H1 (cell line): Measurements from ENCODE around the gene RTN4IP1. TPM values are rescaled to one million over a fixed set of nuclear protein-coding genes. Genes with fewer than 3 reads are reported as not detected.

ENCODE experiments used
- CTCF ChIA-PET: fragments of 300-600 bp; sonication (Branson Sonifier 250); formaldehyde crosslinking; loops from one replicate; lab custom pipeline; 2021; ENCODE audit not compliant: partially characterized antibody; lab: Charles Lee
- POLR2A ChIA-PET: fragments of 300-600 bp; sonication (Branson Sonifier 250); formaldehyde crosslinking; loops from one replicate; lab custom pipeline; 2021; ENCODE audit warnings: inconsistent platforms; ENCODE audit not compliant: partially characterized antibody; lab: Charles Lee
- DNase-seq, 2 experiments: peaks; one replicate each; pipeline versions ENCODE4 v3.0.0 to v3.0.0-alpha.2; 2010 to 2022; ENCODE audit warnings: low spot score in 2 of 2, low read depth in 1 of 2, mixed read lengths in 1 of 2
- FAIRE-seq: peaks from 2 replicates; lab custom pipeline; 2011; peaks lifted over from hg19 to GRCh38; lab: Jason Lieb, UNC
- H2AFZ ChIP-seq: 2 replicates; pipeline ENCODE4 v1.8.1; 2012; ENCODE audit warnings: low read length, inconsistent platforms
- H2AK5ac ChIP-seq: 2 replicates; pipeline ENCODE4 v1.6.1; 2013; ENCODE audit warnings: low read depth, low read length
- H2BK120ac ChIP-seq: replicated peaks from 2 replicates; pipeline ENCODE3; 2013; ENCODE audit warnings: low read depth, low read length, inconsistent platforms
- H2BK12ac ChIP-seq: 2 replicates; pipeline ENCODE4 v1.6.1; 2013; ENCODE audit warnings: low read depth, low read length
- H2BK15ac ChIP-seq: 2 replicates; pipeline ENCODE4 v1.6.1; 2013; ENCODE audit warnings: low read length
- H2BK20ac ChIP-seq: 2 replicates; pipeline ENCODE4 v1.6.1; 2013; ENCODE audit warnings: low read length
- H2BK5ac ChIP-seq: 2 replicates; pipeline ENCODE4 v1.6.1; 2013; ENCODE audit warnings: low read depth, low read length
- H3K14ac ChIP-seq: 2 replicates; pipeline ENCODE4 v1.6.1; 2013; ENCODE audit warnings: inconsistent platforms; ENCODE audit not compliant: insufficient read length
- H3K18ac ChIP-seq: 2 replicates; pipeline ENCODE4 v1.6.1; 2013; ENCODE audit warnings: low read length; ENCODE audit errors: extremely low read depth
- H3K23ac ChIP-seq: 2 replicates; pipeline ENCODE4 v1.6.1; 2013; ENCODE audit warnings: inconsistent platforms; ENCODE audit not compliant: insufficient read length
- H3K23me2 ChIP-seq: 2 replicates; pipeline ENCODE4 v1.6.1; 2013; ENCODE audit warnings: low read depth, low read length
- H3K27ac ChIP-seq: 2 replicates; pipeline ENCODE4 v1.6.1; 2011; ENCODE audit warnings: low read depth, low read length, inconsistent platforms
- H3K27me3 ChIP-seq, 4 experiments: replicated peaks in 1 of 4; 1 replicate in 1 of 4; 2 replicates in 3 of 4; pipeline versions ENCODE4 v1.6.1 to v1.8.1; 2011 to 2013; ENCODE audit warnings: low read length in 3 of 4, mild to moderate bottlenecking in 3 of 4, inconsistent platforms in 2 of 4, mixed read lengths in 2 of 4, moderate library complexity in 1 of 4; ENCODE audit not compliant: control insufficient read depth in 3 of 4, insufficient read depth in 3 of 4; ENCODE audit errors: extremely low read depth in 1 of 4
- H3K36me3 ChIP-seq, 4 experiments: 2 replicates each; pipeline versions ENCODE4 v1.6.1 to v1.8.1; 2011 to 2013; ENCODE audit warnings: mild to moderate bottlenecking in 4 of 4, low read length in 3 of 4, moderate library complexity in 2 of 4, control low read depth in 1 of 4, inconsistent platforms in 1 of 4; ENCODE audit not compliant: insufficient read depth in 4 of 4, control insufficient read depth in 2 of 4
- H3K4ac ChIP-seq: replicated peaks from 2 replicates; pipeline ENCODE3; 2013; ENCODE audit warnings: low read length, low read depth, mixed read lengths, inconsistent platforms; ENCODE audit not compliant: insufficient read length
- H3K4me1 ChIP-seq, 4 experiments: replicated peaks in 1 of 4; 1 replicate in 1 of 4; 2 replicates in 3 of 4; pipeline versions ENCODE4 v1.6.1 to v1.8.1; 2011 to 2013; ENCODE audit warnings: low read length in 3 of 4, inconsistent platforms in 2 of 4, mixed read lengths in 1 of 4; ENCODE audit not compliant: insufficient read depth in 4 of 4, control insufficient read depth in 3 of 4
- H3K4me2 ChIP-seq, 2 experiments: 2 replicates each; pipeline versions ENCODE4 v1.6.1 to v1.8.1; 2011 to 2013; ENCODE audit warnings: low read depth in 2 of 2, low read length in 2 of 2, control low read depth in 1 of 2, inconsistent platforms in 1 of 2, mild to moderate bottlenecking in 1 of 2; ENCODE audit not compliant: insufficient read depth in 1 of 2
- H3K4me3 ChIP-seq, 4 experiments: fragments of 200-600, 300-600 bp in 1 of 4; sonication (generic), shearing (Covaris generic), sonication (Bioruptor Twin) in 1 of 4; 2 replicates each; pipeline versions ENCODE4 v1.5.1 to v1.8.1; 2011 to 2016; ENCODE audit warnings: low read length in 4 of 4, low read depth in 3 of 4, control low read depth in 2 of 4, inconsistent platforms in 2 of 4, mild to moderate bottlenecking in 2 of 4, mixed read lengths in 1 of 4, moderate library complexity in 1 of 4; ENCODE audit not compliant: insufficient read depth in 2 of 4; ENCODE audit errors: extremely low read depth in 1 of 4
- H3K56ac ChIP-seq: replicated peaks from 2 replicates; pipeline ENCODE3; 2013; ENCODE audit warnings: low read depth, mild to moderate bottlenecking, mixed read lengths, low read length, inconsistent platforms; ENCODE audit not compliant: insufficient read length
- H3K79me1 ChIP-seq: 2 replicates; pipeline ENCODE4 v1.6.1; 2013; ENCODE audit warnings: low read depth, low read length, control low read depth
- H3K79me2 ChIP-seq, 2 experiments: 2 replicates each; pipeline versions ENCODE4 v1.6.1 to v1.8.1; 2012 to 2013; ENCODE audit warnings: low read length in 2 of 2, mild to moderate bottlenecking in 2 of 2, inconsistent platforms in 1 of 2; ENCODE audit not compliant: insufficient read depth in 2 of 2, control insufficient read depth in 1 of 2
- H3K9ac ChIP-seq, 4 experiments: replicated peaks in 1 of 4; 1 replicate in 1 of 4; 2 replicates in 3 of 4; pipeline versions ENCODE4 v1.6.1 to v1.8.1; 2011 to 2013; ENCODE audit warnings: low read depth in 3 of 4, low read length in 3 of 4, control low read depth in 2 of 4, mild to moderate bottlenecking in 2 of 4, moderate library complexity in 2 of 4, inconsistent platforms in 1 of 4; ENCODE audit errors: extremely low read depth in 1 of 4
- H3K9me3 ChIP-seq, 2 experiments: 2 replicates each; pipeline versions ENCODE4 v1.6.1 to v1.8.1; 2012 to 2013; ENCODE audit warnings: mild to moderate bottlenecking in 2 of 2, moderate library complexity in 2 of 2, control low read depth in 1 of 2, inconsistent platforms in 1 of 2, low read depth in 1 of 2, low read length in 1 of 2, mixed read lengths in 1 of 2; ENCODE audit not compliant: insufficient read depth in 2 of 2
- H4K20me1 ChIP-seq, 2 experiments: replicated peaks in 1 of 2; 2 replicates each; pipeline versions ENCODE3 to v1.8.1; 2011 to 2013; ENCODE audit warnings: inconsistent platforms in 2 of 2, low read length in 2 of 2, mild to moderate bottlenecking in 1 of 2; ENCODE audit not compliant: insufficient read depth in 2 of 2, control insufficient read depth in 1 of 2
- H4K5ac ChIP-seq: 2 replicates; pipeline ENCODE4 v1.6.1; 2013; ENCODE audit warnings: low read length, low read depth, mixed read lengths, inconsistent platforms; ENCODE audit not compliant: insufficient read length
- H4K8ac ChIP-seq: 2 replicates; pipeline ENCODE4 v1.8.0; 2013; ENCODE audit warnings: mild to moderate bottlenecking, moderate library complexity, low read length, inconsistent platforms; ENCODE audit not compliant: insufficient read depth; ENCODE audit errors: extremely low read depth
- H4K91ac ChIP-seq: replicated peaks from 2 replicates; pipeline ENCODE3; 2013; ENCODE audit warnings: low read length, mixed read lengths, inconsistent platforms; ENCODE audit not compliant: insufficient read length
- BACH1 ChIP-seq: IDR thresholded peaks from 2 replicates; pipeline ENCODE4 v1.6.1; 2012; ENCODE audit warnings: low read length, improper control_type of control experiment
- FOSL1 ChIP-seq: IDR thresholded peaks from 2 replicates; pipeline ENCODE4 v1.6.1; 2011; ENCODE audit warnings: mild to moderate bottlenecking, low read depth, low read length, moderate library complexity; ENCODE audit not compliant: insufficient read depth
- MAFK ChIP-seq: IDR thresholded peaks from 2 replicates; pipeline ENCODE4 v1.6.1; 2012; ENCODE audit warnings: low read depth, mild to moderate bottlenecking, improper control_type of control experiment, low read length
- RAD21 ChIP-seq, 2 experiments: IDR thresholded peaks in 1 of 2; conservative IDR thresholded peaks in 1 of 2; 2 replicates each; pipeline ENCODE4 v1.6.1; 2011; ENCODE audit warnings: low read depth in 2 of 2, low read length in 2 of 2, improper control_type of control experiment in 1 of 2, inconsistent platforms in 1 of 2, mild to moderate bottlenecking in 1 of 2, moderate library complexity in 1 of 2
- RNF2 ChIP-seq: fragments of 200-900, 300-1000 bp; sonication (generic); IDR thresholded peaks from 2 replicates; pipeline ENCODE4 v1.7.1; 2016; ENCODE audit warnings: borderline replicate concordance, low read depth, mild to moderate bottlenecking, antibody characterized with exemption, low read length; ENCODE audit not compliant: poor library complexity, severe bottlenecking; ENCODE audit errors: missing control alignments
- SIRT6 ChIP-seq: IDR thresholded peaks from one replicate; pipeline ENCODE4 v1.7.1; 2012; ENCODE audit warnings: low read length, inconsistent platforms
- SUZ12 ChIP-seq: fragments of 200-600 bp; sonication (generic); IDR thresholded peaks from 2 replicates; pipeline ENCODE4 v1.6.1; 2012; ENCODE audit warnings: mild to moderate bottlenecking, inconsistent platforms, low read length, moderate library complexity, mixed read lengths
- ZNF274 ChIP-seq: IDR thresholded peaks from 2 replicates; pipeline ENCODE4 v1.7.0; 2012; ENCODE audit warnings: low read length, borderline replicate concordance; ENCODE audit errors: extremely low read depth
- WGBS, 2 experiments: shearing (Covaris generic) in 1 of 2; methylation state at CpG; one replicate each; pipeline versions ENCODE4 v1.1.6 to v1.1.7; 2013 to 2015; ENCODE audit warnings: low lambda C conversion rate in 2 of 2, mixed read lengths in 2 of 2, inconsistent platforms in 1 of 2, low coverage in 1 of 2, missing lambda C conversion rate in 1 of 2; ENCODE audit not compliant: insufficient replicate concordance in 2 of 2, insufficient coverage in 1 of 2, insufficient read length in 1 of 2; ENCODE audit errors: extremely low coverage in 1 of 2, missing lambda C conversion rate in 1 of 2; 5-methylcytosine and 5-hydroxymethylcytosine counted together
- polyA plus RNA-seq, 7 experiments: library from polyadenylated mRNA; depleted of rRNA in 3 of 7; stranded (reverse) in 5 of 7; unstranded in 2 of 7; fragments of >200 nt in 5 of 7; fragments of 200-250 nt in 2 of 7; gene quantifications; 1 replicate in 5 of 7; 2 replicates in 1 of 7; 4 replicates in 1 of 7; pipeline versions ENCODE4 v1.2.1 to v1.2.3, GENCODE V29; 2011 to 2013; ENCODE audit warnings: missing spikeins in 2 of 7, mixed read lengths in 2 of 7
- total RNA-seq: library from RNA; stranded (reverse); fragmentation: NEBNext Ultra II Directional; extraction: Animal tissue kit (Norgen Biotek cat#: 25700); gene quantifications from 2 replicates; pipeline ENCODE4 v1.2.1, GENCODE V29; 2021
- TF ChIP-seq, protein P1 (sequence below), 3 experiments: IDR thresholded peaks; 1 replicate in 2 of 3; 2 replicates in 1 of 3; pipeline versions ENCODE4 v1.5.1 to v1.6.1; 2011; ENCODE audit warnings: low read length in 3 of 3, mild to moderate bottlenecking in 3 of 3, inconsistent platforms in 2 of 3, low read depth in 1 of 3, moderate library complexity in 1 of 3; ENCODE audit not compliant: insufficient read depth in 1 of 3; ENCODE audit errors: control extremely low read depth in 1 of 3
- TF ChIP-seq, protein P2 (sequence below): IDR thresholded peaks from 2 replicates; pipeline ENCODE4 v1.6.1; 2012; ENCODE audit warnings: inconsistent platforms

The RTN4IP1 gene
- total and polyA plus RNA-seq, 2 of the 8 experiments (the other 6 are each of a cell fraction or from before 2014, with no cell fraction given), result 14.6 to 19.5 TPM

DNA sequence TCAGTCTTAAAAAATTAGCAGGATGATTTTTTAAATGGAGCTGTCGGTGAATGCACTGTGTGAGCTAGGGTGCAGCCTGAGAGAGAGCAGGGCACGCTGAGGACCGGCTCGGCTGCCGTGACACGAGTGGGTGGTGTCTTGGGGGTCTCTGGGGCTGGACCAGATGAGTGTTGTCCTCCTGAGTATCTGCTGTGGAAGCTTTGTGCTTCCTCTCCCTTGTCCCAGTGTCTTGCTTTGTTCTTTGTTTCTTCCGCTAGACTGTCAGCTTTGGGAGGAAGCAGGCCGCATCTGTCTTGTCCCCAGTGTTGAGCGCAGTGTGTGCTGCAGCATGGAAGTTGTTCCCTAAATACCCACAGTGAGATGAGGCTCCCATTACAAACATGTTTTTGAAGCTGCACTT lies 89.4 kb downstream of the RTN4IP1 start:
- peak overlapping the region in 1 of 4 experiments; percentile 27; a peak in 1 of 7 replicates for H3K9ac ChIP-seq
- 83% methylated on average over 9 of the region's 9 CpGs; no CpG with 5 or more reads in 1 of the 2 experiments for WGBS, 2 experiments
- no peak overlapping the region for H3K4me2 ChIP-seq
- no peaks in the 10 kb centered on the region for H3K79me2 ChIP-seq
- H4K91ac ChIP-seq, result no peak overlapping the region
- H3K27ac ChIP-seq, result no peak overlapping the region
- H2AFZ ChIP-seq, result no peak overlapping the region
- H2BK20ac ChIP-seq, result no peak overlapping the region
- DNase-seq (no peak), FAIRE-seq (no peak)
- no peaks in the 10 kb centered on the region for H3K27me3 ChIP-seq
- no peak overlapping the region for H3K56ac ChIP-seq
- no peak overlapping the region for H4K8ac ChIP-seq
- no peak overlapping the region for H3K4ac ChIP-seq
- H3K23me2 ChIP-seq, result no peaks in the 10 kb centered on the region
- no peak overlapping the region for H2BK120ac ChIP-seq
- no peak overlapping the region for H2AK5ac ChIP-seq
- no peak overlapping the region for H3K14ac ChIP-seq
- no peaks in the 10 kb centered on the region for H3K36me3 ChIP-seq
- peaks cover 0 to 4% (median 0%) of the 10 kb centered on the region in 4 experiments; a peak in 1 of 7 replicates for H3K4me1 ChIP-seq
- H4K20me1 ChIP-seq, result no peaks in the 10 kb centered on the region
- no peak overlapping the region for H2BK5ac ChIP-seq
- no peak overlapping the region for H3K4me3 ChIP-seq
- H3K23ac ChIP-seq, result no peak overlapping the region
- no peaks in the 10 kb centered on the region for H3K79me1 ChIP-seq
- CTCF ChIA-PET, result interaction anchor here (0.9 to 1.9 kb wide), 4 partner anchors 14 to 179 kb away, joined by 3 to 6 read pairs (median 4); partner anchors contain the start of gene CRYBG1
- POLR2A ChIA-PET, result no interaction called here
- H2BK15ac ChIP-seq, result no peak overlapping the region
- H3K9me3 ChIP-seq, result no peaks in the 10 kb centered on the region
- no peak overlapping the region for H3K18ac ChIP-seq
- no peak overlapping the region for H2BK12ac ChIP-seq
- H4K5ac ChIP-seq, result no peak overlapping the region
- no peak for TF ChIP-seq RAD21 (IDR thresholded peaks at IDR 0.05 in 1 of 2, conservative IDR thresholded peaks at IDR 0.05 in 1 of 2; ENCODE audit: low read depth in 2 of 2, low read length in 2 of 2)
- TF ChIP-seq MAFK, result no peak
- TF ChIP-seq, protein P1, sequence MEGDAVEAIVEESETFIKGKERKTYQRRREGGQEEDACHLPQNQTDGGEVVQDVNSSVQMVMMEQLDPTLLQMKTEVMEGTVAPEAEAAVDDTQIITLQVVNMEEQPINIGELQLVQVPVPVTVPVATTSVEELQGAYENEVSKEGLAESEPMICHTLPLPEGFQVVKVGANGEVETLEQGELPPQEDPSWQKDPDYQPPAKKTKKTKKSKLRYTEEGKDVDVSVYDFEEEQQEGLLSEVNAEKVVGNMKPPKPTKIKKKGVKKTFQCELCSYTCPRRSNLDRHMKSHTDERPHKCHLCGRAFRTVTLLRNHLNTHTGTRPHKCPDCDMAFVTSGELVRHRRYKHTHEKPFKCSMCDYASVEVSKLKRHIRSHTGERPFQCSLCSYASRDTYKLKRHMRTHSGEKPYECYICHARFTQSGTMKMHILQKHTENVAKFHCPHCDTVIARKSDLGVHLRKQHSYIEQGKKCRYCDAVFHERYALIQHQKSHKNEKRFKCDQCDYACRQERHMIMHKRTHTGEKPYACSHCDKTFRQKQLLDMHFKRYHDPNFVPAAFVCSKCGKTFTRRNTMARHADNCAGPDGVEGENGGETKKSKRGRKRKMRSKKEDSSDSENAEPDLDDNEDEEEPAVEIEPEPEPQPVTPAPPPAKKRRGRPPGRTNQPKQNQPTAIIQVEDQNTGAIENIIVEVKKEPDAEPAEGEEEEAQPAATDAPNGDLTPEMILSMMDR (IDR thresholded peaks at IDR 0.05; ENCODE audit: control extremely low read depth in 1 of 3, insufficient read depth in 1 of 3, low read depth in 1 of 3, low read length in 3 of 3), result no peak
- no peak for TF ChIP-seq BACH1
- no peak for TF ChIP-seq RNF2
- TF ChIP-seq FOSL1, result no peak
- no peak for TF ChIP-seq SUZ12
- no peak for TF ChIP-seq ZNF274
- no peak for TF ChIP-seq SIRT6
- TF ChIP-seq, protein P2, sequence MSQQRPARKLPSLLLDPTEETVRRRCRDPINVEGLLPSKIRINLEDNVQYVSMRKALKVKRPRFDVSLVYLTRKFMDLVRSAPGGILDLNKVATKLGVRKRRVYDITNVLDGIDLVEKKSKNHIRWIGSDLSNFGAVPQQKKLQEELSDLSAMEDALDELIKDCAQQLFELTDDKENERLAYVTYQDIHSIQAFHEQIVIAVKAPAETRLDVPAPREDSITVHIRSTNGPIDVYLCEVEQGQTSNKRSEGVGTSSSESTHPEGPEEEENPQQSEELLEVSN, result no peak
